Lung (tissue), 12 donors: ENCODE measurements around the gene PDP2. TPM values are rescaled to one million over a fixed set of nuclear protein-coding genes. Genes with fewer than 3 reads are reported as not detected.

Experiments used
- ATAC-seq: fragments of 200-7000 bp; cut with Tn5 transposase; one replicate; pipeline ENCODE4 v1.9.1; 2020; ENCODE audit warnings: moderate number of reproducible peaks; ENCODE audit not compliant: insufficient read depth, low FRiP score
- DNase-seq, 3 donors: peaks; one replicate each; pipeline ENCODE4 v3.0.0-alpha.2; 2013 to 2017
- H3K27ac ChIP-seq, 2 donors: one replicate each; pipeline ENCODE4 v1.5.1; 2013; ENCODE audit warnings: mild to moderate bottlenecking in 2 of 2, moderate library complexity in 2 of 2, control low read depth in 1 of 2, inconsistent platforms in 1 of 2, low read depth in 1 of 2, low read length in 1 of 2
- H3K27me3 ChIP-seq, 3 donors: one replicate each; pipeline ENCODE4 v1.5.1; 2013; ENCODE audit warnings: low read length in 2 of 3; ENCODE audit not compliant: control insufficient read depth in 3 of 3, insufficient read depth in 3 of 3
- H3K36me3 ChIP-seq, 4 donors: one replicate each; pipeline ENCODE4 v1.5.1; 2013; ENCODE audit warnings: low read length in 4 of 4, mild to moderate bottlenecking in 1 of 4, moderate library complexity in 1 of 4; ENCODE audit not compliant: control insufficient read depth in 4 of 4, insufficient read depth in 4 of 4
- H3K4me1 ChIP-seq, 5 donors: one replicate each; pipeline ENCODE4 v1.5.1; 2013; ENCODE audit warnings: low read length in 5 of 5, mild to moderate bottlenecking in 2 of 5, moderate library complexity in 1 of 5; ENCODE audit not compliant: control insufficient read depth in 5 of 5, insufficient read depth in 5 of 5
- H3K4me3 ChIP-seq: one replicate; pipeline ENCODE4 v1.5.1; 2013; ENCODE audit warnings: mild to moderate bottlenecking, control low read depth, moderate library complexity
- H3K9ac ChIP-seq, 2 donors: one replicate each; pipeline ENCODE4 v1.5.1; 2013; ENCODE audit warnings: low read length in 2 of 2, control low read depth in 1 of 2; ENCODE audit not compliant: insufficient read depth in 1 of 2
- H3K9me3 ChIP-seq, 4 donors: one replicate each; pipeline ENCODE4 v1.5.1; 2013; ENCODE audit warnings: low read length in 3 of 4, mild to moderate bottlenecking in 1 of 4, moderate library complexity in 1 of 4; ENCODE audit not compliant: control insufficient read depth in 4 of 4, insufficient read depth in 3 of 4
- CTCF ChIP-seq: IDR thresholded peaks from 2 replicates; pipeline ENCODE4 v1.5.1; 2012; ENCODE audit warnings: mild to moderate bottlenecking; ENCODE audit errors: control extremely low read depth, extremely low read depth
- WGBS, 2 donors: extraction: QIAGEN DNeasy Blood & Tissue Kit; methylation state at CpG; one replicate each; pipeline ENCODE4 v1.1.7; 2013; 5-methylcytosine and 5-hydroxymethylcytosine counted together
- polyA plus RNA-seq, 2 donors: library from polyadenylated mRNA; stranded (reverse); fragments of 200-250 nt; gene quantifications; one replicate each; pipeline ENCODE4 v1.2.1, GENCODE V29; 2013
- total RNA-seq, 2 donors: library from RNA; depleted of rRNA in 1 of 2; stranded (reverse); fragments of >200 nt in 1 of 2; gene quantifications; one replicate each; pipeline ENCODE4 v1.2.1, GENCODE V29; 2014 to 2021
- donor health status: control.
- donor health status: control.
- donor health status: Bipolar disorder and iron deficiency.
- donor health status: healthy.
- donor health status: DM: yes; HTN: yes; CAD: no.

PDP2 gene
- total and polyA plus RNA-seq, 4 donors, result 4.5 to 23.0 (median 13.1) TPM

GRCh38 chr16:66918355-66918754 is 38.0 kb downstream of the PDP2 start:
- no peaks in the 10 kb centered on the region for H3K9me3 ChIP-seq
- H3K9ac ChIP-seq, result no peak overlapping the region
- H3K27ac ChIP-seq, result no peak overlapping the region
- H3K4me3 ChIP-seq, result no peak overlapping the region
- ATAC-seq (no peak), DNase-seq (no peak)
- no peak for TF ChIP-seq CTCF
- no peaks in the 10 kb centered on the region for H3K36me3 ChIP-seq
- peaks cover 0 to under 1% (median 0%) of the 10 kb centered on the region in 3 donors for H3K27me3 ChIP-seq
- 84 to 94% methylated on average over 6 of the region's 6 CpGs for WGBS, 2 donors
- peaks cover 0 to 9% (median 0%) of the 10 kb centered on the region in 5 donors for H3K4me1 ChIP-seq

GRCh38 chr16:66918803-66919568 is 38.7 kb downstream of the PDP2 start, which contains the start of gene CDH16:
TSS of gene CDH16 (minus strand) at chr16:66918885. CDS start at chr16:66918065, 820 bp downstream.
- H3K27me3 ChIP-seq, result peaks cover 0 to 7% (median 5%) of the 10 kb centered on the region in 3 donors
- H3K9ac ChIP-seq, result no peak within 1 kb of the TSS
- peak within 1 kb of the TSS in 1 of 2 donors; percentile 77 for H3K27ac ChIP-seq
- no peak within 1 kb of the TSS for H3K4me3 ChIP-seq
- H3K9me3 ChIP-seq, result no peaks in the 10 kb centered on the region
- TF ChIP-seq CTCF, result no peak
- no peak for ATAC-seq
- peak in 2 of 3 donors; percentile 57 to 61 for DNase-seq
- no peaks in the 10 kb centered on the region for H3K36me3 ChIP-seq
- H3K4me1 ChIP-seq, result peaks cover 0 to 9% (median 0%) of the 10 kb centered on the region in 5 donors
- WGBS, 2 donors, result 75 to 85% methylated on average over 7 of the region's 7 CpGs

DNA sequence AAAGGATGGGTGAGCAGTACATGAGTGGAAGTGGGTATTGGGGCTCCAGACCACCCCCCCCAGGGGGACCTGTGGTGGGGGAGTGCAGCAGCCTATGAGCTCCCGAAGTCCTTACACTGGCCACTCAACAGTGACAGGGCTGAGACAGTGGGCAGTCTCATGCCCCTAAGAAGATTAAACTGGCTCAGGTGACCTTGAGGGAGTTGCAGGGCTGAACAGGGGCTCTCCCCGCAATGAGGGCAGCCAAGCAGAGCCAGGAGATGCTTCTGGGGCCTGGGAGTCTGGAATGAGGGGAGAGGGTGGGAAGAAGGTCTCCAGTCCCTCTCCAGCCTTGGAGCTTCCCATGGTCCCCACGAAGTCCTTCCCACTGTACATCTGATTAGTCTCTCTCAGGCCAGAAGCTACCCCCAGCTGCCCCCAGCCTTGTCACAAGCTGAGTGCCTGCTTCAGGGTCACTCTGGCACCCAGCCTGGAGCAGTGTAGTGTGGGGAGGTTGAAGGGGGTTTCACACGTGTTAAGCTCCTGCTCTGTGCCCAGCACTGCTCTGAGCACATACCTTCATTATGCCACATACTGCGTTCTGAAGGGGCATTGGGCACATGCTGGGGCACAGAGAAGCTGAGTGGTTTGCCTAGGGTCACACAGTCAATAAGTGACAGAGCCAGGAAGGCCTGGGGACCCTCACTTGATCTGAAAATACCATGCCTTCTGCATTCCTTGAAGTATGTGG is 39.4 kb downstream of the PDP2 start:
- TF ChIP-seq CTCF, result no peak
- WGBS, 2 donors, result 79 to 84% methylated on average over 5 of the region's 5 CpGs
- Histone ChIP-seq H3K27me3 (peaks cover 0 to 14% (median 9%) of the 10 kb centered on the region in 3 donors), H3K27ac (peak overlapping the region; percentile 22 to 77), H3K36me3 (no peaks in the 10 kb centered on the region), H3K4me3 (no peak overlapping the region), H3K4me1 (peaks cover 0 to 9% (median 0%) of the 10 kb centered on the region in 5 donors), H3K9ac (no peak overlapping the region), H3K9me3 (no peaks in the 10 kb centered on the region)
- ATAC-seq (no peak), DNase-seq (no peak)
